HUES64 (cell line): ENCODE results near the gene DMRTC2.
A peak's percentile ranks its signal among the peaks of the same experiment; 100 is the strongest.
"Not testable (repeated sequence)": the region's sequence is repeated elsewhere in the genome, so short reads cannot be mapped to it uniquely, and the experiment has no call there.

ENCODE experiments used
- H3K27ac ChIP-seq: 2 replicates; pipeline ENCODE4 v1.7.0; 2013; ENCODE audit warnings: low read depth, low read length, inconsistent platforms
- H3K27me3 ChIP-seq: 2 replicates; pipeline ENCODE4 v1.6.1; 2013; ENCODE audit warnings: mild to moderate bottlenecking, low read length; ENCODE audit not compliant: insufficient read depth
- H3K36me3 ChIP-seq: 2 replicates; pipeline ENCODE4 v1.6.1; 2013; ENCODE audit warnings: mild to moderate bottlenecking, low read length; ENCODE audit not compliant: insufficient read depth
- H3K4me1 ChIP-seq: 2 replicates; pipeline ENCODE4 v1.6.1; 2013; ENCODE audit warnings: mild to moderate bottlenecking, low read length, moderate library complexity; ENCODE audit not compliant: insufficient read depth
- H3K4me3 ChIP-seq: 2 replicates; pipeline ENCODE4 v1.5.1; 2013; ENCODE audit warnings: mild to moderate bottlenecking, low read length, moderate library complexity
- H3K9ac ChIP-seq: 2 replicates; pipeline ENCODE4 v1.6.1; 2013; ENCODE audit warnings: mild to moderate bottlenecking, low read depth, low read length
- H3K9me3 ChIP-seq: 2 replicates; pipeline ENCODE4 v1.6.1; 2013; ENCODE audit warnings: low read depth, low read length; ENCODE audit not compliant: insufficient read depth
- WGBS: fragments of 150-250, 120-280 bp; methylation state at CpG from one replicate; pipeline ENCODE4 v1.1.7; 2013; ENCODE audit warnings: missing lambda C conversion rate; 5-methylcytosine and 5-hydroxymethylcytosine counted together

The DMRTC2 gene

DNA sequence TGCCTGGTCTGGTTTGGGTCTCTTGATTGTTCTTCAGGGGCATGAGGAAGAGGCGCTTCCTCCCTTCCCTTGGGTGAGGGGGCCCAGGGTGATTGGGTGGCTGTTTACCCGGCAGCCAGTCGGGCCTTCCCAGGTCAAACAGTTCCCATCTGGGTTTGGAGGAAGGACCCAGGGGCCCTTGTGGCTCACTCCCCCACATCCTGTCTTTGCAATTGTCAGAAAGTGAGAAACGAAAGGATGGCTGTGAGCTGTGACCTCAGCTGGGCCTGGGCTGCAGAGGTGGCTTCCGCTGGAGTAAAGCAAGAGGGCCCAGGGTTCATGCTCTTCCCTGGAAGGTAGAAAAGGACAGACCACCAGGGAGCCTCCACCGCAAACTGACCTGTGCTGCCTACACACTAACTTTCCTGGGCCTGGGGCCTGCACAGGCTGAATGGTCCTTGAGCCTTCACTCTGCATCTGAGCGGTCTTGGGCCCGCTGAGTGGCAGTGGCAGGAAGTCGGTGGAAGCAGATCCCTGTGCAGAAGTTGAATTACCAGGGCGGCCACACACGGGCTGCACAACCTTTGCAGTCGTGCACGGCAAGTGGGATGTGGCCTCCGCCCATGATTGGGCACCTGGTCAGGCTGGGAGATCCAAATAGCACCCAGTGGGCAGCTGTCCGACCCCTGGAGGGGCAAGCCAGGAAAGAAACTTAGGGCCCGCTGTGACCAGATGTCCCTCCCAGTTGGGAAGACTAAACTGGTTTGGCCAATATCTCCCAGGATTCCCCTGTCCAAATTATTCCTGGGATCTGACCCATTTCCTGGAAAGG is 26.9 kb downstream of the DMRTC2 start:
- Histone ChIP-seq H3K36me3 (peaks cover 53% of the 10 kb centered on the region), H3K27me3 (no peaks in the 10 kb centered on the region), H3K9ac (no peak overlapping the region), H3K9me3 (no peaks in the 10 kb centered on the region), H3K4me1 (no peaks in the 10 kb centered on the region), H3K27ac (peak overlapping the region; percentile 59; the same call in 1 of the 2 replicates), H3K4me3 (no peak overlapping the region)
- WGBS: 88% methylated on average over 16 of the region's 16 CpGs

DNA sequence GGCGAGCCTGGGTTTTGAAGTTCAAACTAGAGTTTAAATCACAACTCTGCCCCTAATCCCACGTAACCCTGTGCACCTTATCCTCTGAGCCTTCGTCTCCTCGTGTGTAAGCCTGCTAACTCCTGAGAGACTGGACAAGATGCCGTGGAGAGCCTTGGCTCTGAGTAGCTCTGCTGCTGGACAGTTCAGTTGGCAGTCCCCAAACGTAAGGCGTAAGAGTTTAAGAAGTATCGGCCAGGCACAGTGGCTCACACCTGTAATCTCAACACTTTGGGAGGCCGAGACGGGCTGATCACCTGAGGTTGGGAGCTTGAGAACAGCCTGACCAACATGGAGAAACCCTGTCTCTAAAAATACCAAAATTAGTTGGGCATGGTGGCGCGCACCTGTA is 27.5 kb downstream of the DMRTC2 start:
- 93% methylated on average over 12 of the region's 12 CpGs for WGBS
- Histone ChIP-seq H3K27me3 (no peaks in the 10 kb centered on the region; the same call in 1 of the 2 replicates), H3K27ac (peak overlapping the region; percentile 59; the same call in 1 of the 2 replicates), H3K9me3 (no peaks in the 10 kb centered on the region), H3K4me3 (no peak overlapping the region), H3K9ac (no peak overlapping the region), H3K4me1 (no peaks in the 10 kb centered on the region), H3K36me3 (peaks cover 47% of the 10 kb centered on the region)

DNA sequence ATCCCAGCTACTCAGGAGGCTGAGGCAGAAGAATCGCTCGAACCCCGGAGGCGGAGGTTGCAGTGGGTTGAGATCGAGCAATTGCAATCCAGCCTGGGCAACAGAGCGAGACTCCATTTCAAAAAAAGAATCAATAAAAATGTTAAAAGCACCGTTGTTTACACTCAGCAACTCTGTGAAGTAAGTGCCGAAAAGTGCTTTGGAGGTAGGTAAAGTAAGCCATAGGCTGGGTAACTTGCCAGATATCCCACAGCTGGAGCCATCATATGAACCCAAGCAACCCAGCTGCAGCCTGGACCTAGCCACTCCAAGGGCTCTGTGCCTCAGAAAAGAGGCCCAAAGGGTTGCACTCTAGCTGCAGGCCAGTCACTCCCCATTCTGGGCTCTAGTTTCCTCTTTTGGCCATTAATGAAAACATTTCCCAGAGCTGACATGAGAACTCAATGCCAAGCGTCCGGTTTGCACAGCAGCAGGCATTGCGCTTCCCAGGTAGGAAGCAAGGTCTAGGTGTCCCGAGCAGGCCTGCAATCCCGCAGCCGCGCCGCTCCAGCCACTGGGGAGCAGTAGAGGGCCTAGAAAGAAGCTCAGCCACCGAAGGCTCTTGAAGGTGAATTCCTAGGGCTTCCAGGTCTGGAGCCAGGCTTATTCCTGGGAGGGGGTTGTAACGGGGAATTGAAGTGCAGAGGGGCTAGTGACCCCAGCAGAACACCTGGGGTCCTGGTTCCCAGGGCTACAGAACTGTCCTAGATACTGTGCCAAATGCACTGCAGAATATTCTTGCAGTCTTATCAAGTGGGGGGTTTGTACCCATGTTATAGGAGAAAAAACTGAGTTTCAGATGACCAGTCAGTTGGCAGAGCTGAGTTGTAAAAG is 28.2 kb downstream of the DMRTC2 start:
- H3K27me3 ChIP-seq: no peaks in the 10 kb centered on the region; the same call in 1 of the 2 replicates
- 49% methylated on average over 18 of the region's 18 CpGs for WGBS
- no peak overlapping the region for H3K4me3 ChIP-seq
- no peaks in the 10 kb centered on the region for H3K9me3 ChIP-seq
- H3K36me3 ChIP-seq: peaks cover 40% of the 10 kb centered on the region
- no peaks in the 10 kb centered on the region for H3K4me1 ChIP-seq
- H3K27ac ChIP-seq: peak overlapping the region; percentile 59; the same call in 1 of the 2 replicates
- H3K9ac ChIP-seq: no peak overlapping the region

DNA sequence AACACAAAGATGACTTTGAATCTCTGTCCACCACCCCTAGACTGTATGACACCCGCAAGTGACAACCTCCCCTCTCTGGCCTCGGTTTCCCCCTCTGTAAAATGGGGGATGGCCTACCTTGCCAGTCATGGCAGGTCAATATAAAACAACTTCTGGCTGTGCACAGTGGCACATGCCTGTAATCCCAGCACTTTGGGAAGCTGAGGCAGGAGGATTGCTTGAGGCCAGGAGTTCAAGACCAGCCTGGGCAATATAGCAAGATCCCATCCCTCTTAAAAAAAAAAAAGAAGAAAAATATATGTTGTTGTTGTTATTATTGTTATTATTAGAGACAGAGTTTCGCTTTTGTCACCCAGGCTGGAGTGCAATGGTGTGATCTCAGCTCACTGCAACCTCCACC is 31.1 kb downstream of the DMRTC2 start:
- not testable (repeated sequence) for H3K9ac ChIP-seq, H3K9me3 ChIP-seq, H3K27ac ChIP-seq, H3K4me3 ChIP-seq, H3K27me3 ChIP-seq, H3K4me1 ChIP-seq
- WGBS: 84% methylated on average over 3 of the region's 3 CpGs
- peaks cover 11% of the 10 kb centered on the region for H3K36me3 ChIP-seq

DNA sequence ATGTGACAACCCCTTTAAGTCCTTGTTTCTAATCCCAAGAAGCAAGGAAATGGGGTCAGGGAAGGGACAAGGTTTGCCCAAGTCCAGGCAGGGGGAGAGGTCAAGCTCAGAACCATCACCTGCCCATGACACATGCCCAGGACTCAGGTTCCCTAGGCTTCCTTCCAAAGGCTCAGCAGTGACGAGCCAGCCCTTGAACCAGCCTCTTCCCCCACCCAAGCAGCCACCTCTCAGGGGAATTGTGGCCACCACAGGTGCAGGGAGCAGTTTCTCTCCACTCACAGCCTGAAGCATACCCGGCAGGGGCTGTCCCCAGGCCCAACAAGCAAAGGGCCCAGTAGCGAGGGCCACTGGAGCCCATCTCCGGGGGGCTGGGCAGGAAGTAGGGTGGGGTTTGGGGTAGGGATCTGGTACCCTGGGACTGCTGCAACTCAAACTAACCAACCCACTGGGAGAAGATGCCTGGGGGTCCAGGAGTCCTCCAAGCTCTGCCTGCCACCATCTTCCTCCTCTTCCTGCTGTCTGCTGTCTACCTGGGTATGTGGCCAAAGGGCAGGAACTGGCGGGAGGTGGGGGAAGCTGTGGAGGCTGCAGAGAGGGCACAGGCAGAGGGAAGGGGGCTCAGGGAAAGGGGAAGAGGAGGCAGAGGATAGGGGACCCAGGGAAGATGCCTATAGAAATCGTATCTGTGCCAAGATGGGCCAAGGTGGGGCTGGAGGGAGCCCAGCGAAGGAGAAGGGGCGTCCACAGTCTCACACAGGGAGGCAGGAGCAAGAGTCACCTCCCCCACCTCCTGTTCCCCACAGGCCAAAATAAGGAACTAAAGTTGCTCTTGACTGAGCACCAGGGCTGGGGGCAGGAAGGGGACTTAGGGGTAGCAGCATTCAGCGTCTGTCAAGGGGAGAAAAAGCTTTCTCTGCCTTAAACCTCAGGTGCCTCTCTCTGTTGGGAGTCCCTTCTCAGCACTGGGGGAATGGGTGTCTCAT is 32.3 kb downstream of the DMRTC2 start, which contains the start of gene CD79A:
Gene CD79A, plus strand, starts transcription at position 433 of the 986 bp plus-strand sequence. Its CDS starts 26 bp downstream, at position 459.
- Histone ChIP-seq H3K9me3 (no peaks in the 10 kb centered on the region), H3K4me3 (no peak within 1 kb of the TSS), H3K9ac (no peak within 1 kb of the TSS), H3K36me3 (no peaks in the 10 kb centered on the region), H3K27me3 (peaks cover 14% of the 10 kb centered on the region), H3K27ac (no peak within 1 kb of the TSS), H3K4me1 (no peaks in the 10 kb centered on the region)
- 68% methylated on average over 9 of the region's 9 CpGs for WGBS

DNA sequence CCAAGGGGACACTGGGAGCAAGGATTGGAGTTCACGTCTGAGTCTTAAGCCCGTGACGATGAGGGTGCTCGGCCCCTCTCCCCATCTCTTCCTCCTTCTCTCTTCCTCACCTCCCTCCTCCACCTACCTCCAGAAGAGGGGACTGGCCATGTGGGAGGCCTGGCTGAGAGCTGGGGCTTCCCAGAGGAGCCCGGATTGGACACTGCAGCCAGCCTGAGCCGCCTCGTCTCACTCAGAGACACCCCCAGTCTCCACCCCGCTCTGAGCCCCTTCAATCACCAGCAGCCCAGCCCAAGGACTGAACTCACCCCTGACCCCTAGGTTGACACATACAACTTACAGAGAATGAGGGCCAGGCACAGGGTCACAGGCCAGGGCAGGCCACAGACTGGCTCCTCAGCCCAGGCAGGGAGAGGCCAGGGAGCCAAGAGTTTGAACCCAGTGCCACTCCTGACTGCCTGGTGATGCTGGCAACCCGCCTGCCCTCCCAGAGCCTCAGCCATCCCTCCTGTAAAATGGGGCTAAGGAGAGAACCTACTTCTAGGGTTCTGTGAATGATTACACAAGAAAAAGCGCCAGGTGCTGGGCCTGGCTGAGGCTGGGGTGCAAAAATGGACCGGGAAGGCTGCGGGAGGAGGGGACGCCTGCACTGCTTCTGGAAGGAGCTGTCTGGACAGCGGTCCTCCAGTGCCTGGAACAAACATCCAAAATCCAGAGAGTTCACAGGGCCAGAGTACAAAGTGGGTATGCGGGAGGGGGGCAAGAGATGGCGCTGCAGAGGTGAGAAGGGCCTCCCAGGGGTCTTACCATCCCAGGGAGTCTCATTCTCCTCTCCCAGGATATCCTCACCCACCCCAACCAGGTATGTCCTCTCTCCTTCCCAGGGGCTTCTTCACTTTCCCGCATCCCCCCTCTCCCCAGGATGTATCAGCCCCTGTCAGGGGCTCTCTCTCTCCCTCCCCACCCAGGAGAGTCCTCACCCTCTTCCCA is 33.4 kb downstream of the DMRTC2 start:
- Histone ChIP-seq H3K9ac (no peak overlapping the region), H3K4me1 (no peaks in the 10 kb centered on the region), H3K9me3 (no peaks in the 10 kb centered on the region), H3K27ac (no peak overlapping the region), H3K27me3 (peaks cover 24% of the 10 kb centered on the region), H3K36me3 (no peaks in the 10 kb centered on the region), H3K4me3 (no peak overlapping the region)
- WGBS: 86% methylated on average over 17 of the region's 17 CpGs

DNA sequence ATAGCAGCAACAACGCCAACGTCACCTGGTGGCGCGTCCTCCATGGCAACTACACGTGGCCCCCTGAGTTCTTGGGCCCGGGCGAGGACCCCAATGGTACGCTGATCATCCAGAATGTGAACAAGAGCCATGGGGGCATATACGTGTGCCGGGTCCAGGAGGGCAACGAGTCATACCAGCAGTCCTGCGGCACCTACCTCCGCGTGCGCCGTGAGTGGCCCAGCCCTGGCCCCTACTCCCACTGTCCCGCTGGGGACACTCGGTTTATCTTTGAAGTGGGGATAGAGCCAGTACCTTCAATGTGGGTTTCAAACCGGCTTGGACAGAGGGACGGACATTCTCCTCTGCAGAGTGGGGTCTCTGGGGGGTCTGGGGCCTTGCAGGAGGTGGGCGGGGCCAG is 34.2 kb downstream of the DMRTC2 start:
- Histone ChIP-seq H3K27ac (no peak overlapping the region), H3K4me1 (no peaks in the 10 kb centered on the region), H3K27me3 (peaks cover 29% of the 10 kb centered on the region), H3K9ac (no peak overlapping the region), H3K4me3 (no peak overlapping the region), H3K36me3 (no peaks in the 10 kb centered on the region), H3K9me3 (no peaks in the 10 kb centered on the region)
- 86% methylated on average over 21 of the region's 21 CpGs for WGBS

DNA sequence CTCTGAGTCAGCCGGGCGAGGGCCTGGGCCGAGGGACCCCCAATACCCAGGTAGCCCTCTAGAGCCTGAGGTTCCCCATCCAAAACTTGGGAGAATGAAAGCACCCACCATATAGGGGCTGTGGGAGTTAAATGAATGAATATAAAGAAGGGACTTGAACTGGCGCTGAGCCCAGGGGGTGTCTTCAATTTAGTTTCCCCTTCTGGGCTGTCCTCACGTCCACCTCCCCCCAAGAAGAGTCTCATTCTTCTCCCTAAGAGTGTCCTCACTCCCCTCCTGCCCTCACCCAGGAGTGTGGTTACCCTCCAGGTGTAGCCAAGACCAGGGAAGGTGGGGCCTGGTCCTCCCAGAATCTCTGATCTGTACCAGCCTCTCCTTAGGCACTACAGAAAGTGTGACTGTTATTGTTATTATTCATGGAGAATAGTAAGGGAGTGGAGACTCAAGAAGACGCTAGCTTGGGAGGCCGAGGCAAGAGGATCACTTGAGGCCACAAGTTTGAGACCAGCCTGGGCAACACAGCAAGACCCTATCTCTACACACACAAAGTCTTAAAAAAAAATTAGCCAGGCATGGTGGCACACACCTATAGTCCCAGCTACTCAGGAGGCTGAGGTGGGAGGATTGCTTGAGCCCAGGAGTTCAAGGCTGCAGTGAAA is 35.0 kb downstream of the DMRTC2 start:
- no peak overlapping the region for H3K27ac ChIP-seq
- WGBS: 84% methylated on average over 7 of the region's 7 CpGs

DNA sequence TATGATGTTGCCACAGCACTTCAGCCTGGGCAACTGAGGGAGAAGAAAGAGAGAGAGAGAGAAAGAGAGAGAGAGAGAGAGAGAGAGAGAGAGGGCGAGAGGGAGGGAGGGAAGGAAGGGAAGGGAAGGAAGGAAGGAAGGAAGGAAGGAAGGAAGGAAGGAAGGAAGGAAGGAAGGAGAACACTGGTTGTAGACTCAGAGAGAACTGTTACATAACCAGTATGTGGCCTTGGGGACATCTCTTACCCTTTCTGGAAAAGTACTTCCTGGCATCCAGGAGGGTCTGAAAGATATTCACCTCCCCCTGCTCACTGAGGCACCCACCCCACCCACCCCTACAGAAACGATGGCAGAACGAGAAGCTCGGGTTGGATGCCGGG is 35.5 kb downstream of the DMRTC2 start:
- H3K36me3 ChIP-seq: no peaks in the 10 kb centered on the region
- no peak overlapping the region for H3K9ac ChIP-seq
- H3K9me3 ChIP-seq: no peaks in the 10 kb centered on the region
- peaks cover 29% of the 10 kb centered on the region for H3K27me3 ChIP-seq
- H3K27ac ChIP-seq: no peak overlapping the region
- H3K4me3 ChIP-seq: no peak overlapping the region
- no peaks in the 10 kb centered on the region for H3K4me1 ChIP-seq
- WGBS: 70% methylated on average over 2 of the region's 5 CpGs

More for the DNA sequence above, 35.0 kb downstream of the DMRTC2 start:
- Histone ChIP-seq H3K36me3 (no peaks in the 10 kb centered on the region), H3K9ac (no peak overlapping the region), H3K4me1 (no peaks in the 10 kb centered on the region), H3K9me3 (no peaks in the 10 kb centered on the region), H3K27me3 (peaks cover 29% of the 10 kb centered on the region), H3K4me3 (no peak overlapping the region)
